Skeletal muscle tissue (tissue), 4 donors: ENCODE results near the gene C1orf185. TPM values are rescaled to one million over a fixed set of nuclear protein-coding genes. Genes with fewer than 3 reads are reported as not detected.

ENCODE experiments used
- H3K27ac ChIP-seq: one replicate; pipeline ENCODE4 v1.7.0; 2013; ENCODE audit warnings: mild to moderate bottlenecking, low read depth, low read length, inconsistent platforms
- H3K27me3 ChIP-seq, 3 donors: one replicate each; pipeline ENCODE4 v1.7.0; 2013; ENCODE audit warnings: low read length in 3 of 3; ENCODE audit not compliant: control insufficient read depth in 3 of 3, insufficient read depth in 3 of 3
- H3K36me3 ChIP-seq, 3 donors: one replicate each; pipeline ENCODE4 v1.7.0; 2013; ENCODE audit warnings: low read length in 3 of 3; ENCODE audit not compliant: control insufficient read depth in 3 of 3, insufficient read depth in 3 of 3
- H3K4me1 ChIP-seq, 3 donors: one replicate each; pipeline ENCODE4 v1.7.0; 2013; ENCODE audit warnings: low read length in 3 of 3, mild to moderate bottlenecking in 3 of 3; ENCODE audit not compliant: control insufficient read depth in 3 of 3, insufficient read depth in 3 of 3
- H3K4me3 ChIP-seq, 3 donors: one replicate each; pipeline ENCODE4 v1.7.0; 2013; ENCODE audit warnings: low read length in 3 of 3
- H3K9ac ChIP-seq, 3 donors: one replicate each; pipeline ENCODE4 v1.7.0; 2013; ENCODE audit warnings: low read length in 3 of 3, mild to moderate bottlenecking in 3 of 3, moderate library complexity in 2 of 3, low read depth in 1 of 3
- H3K9me3 ChIP-seq, 3 donors: one replicate each; pipeline ENCODE4 v1.7.0; 2013; ENCODE audit warnings: low read length in 3 of 3; ENCODE audit not compliant: control insufficient read depth in 3 of 3
- total RNA-seq: library from RNA; depleted of rRNA; stranded (reverse); fragments of >200 nt; gene quantifications from one replicate; pipeline ENCODE4 v1.2.3, GENCODE V29; 2014
- donor health status: Osteomylitis.

The C1orf185 gene
- not detected for total RNA-seq

GRCh38 chr1:51101976-51102375 lies at the start of gene C1orf185:
Gene C1orf185, plus strand, starts transcription at chr1:51102228. Its CDS starts 6 bp downstream, at chr1:51102234.
- Histone ChIP-seq H3K9ac (no peak within 1 kb of the TSS), H3K4me3 (no peak within 1 kb of the TSS), H3K27ac (no peak within 1 kb of the TSS), H3K9me3 (no peaks in the 10 kb centered on the region), H3K36me3 (no peaks in the 10 kb centered on the region), H3K27me3 (no peaks in the 10 kb centered on the region), H3K4me1 (no peaks in the 10 kb centered on the region)

GRCh38 chr1:51058858-51059257 lies 43.2 kb upstream of the C1orf185 start:
- Histone ChIP-seq H3K9me3 (peaks cover 0 to 3% (median 3%) of the 10 kb centered on the region in 3 donors), H3K36me3 (no peaks in the 10 kb centered on the region), H3K4me1 (no peaks in the 10 kb centered on the region), H3K9ac (no peak overlapping the region), H3K27ac (no peak overlapping the region), H3K4me3 (no peak overlapping the region), H3K27me3 (no peaks in the 10 kb centered on the region)

GRCh38 chr1:51061231-51061918 lies 40.7 kb upstream of the C1orf185 start:
- H3K4me3 ChIP-seq = no peak overlapping the region
- no peak overlapping the region for H3K9ac ChIP-seq
- H3K4me1 ChIP-seq = no peaks in the 10 kb centered on the region
- no peak overlapping the region for H3K27ac ChIP-seq
- peaks cover 0 to 3% (median 3%) of the 10 kb centered on the region in 3 donors for H3K9me3 ChIP-seq
- H3K27me3 ChIP-seq = no peaks in the 10 kb centered on the region
- H3K36me3 ChIP-seq = no peaks in the 10 kb centered on the region

GRCh38 chr1:51063121-51063520 lies 38.9 kb upstream of the C1orf185 start:
- Histone ChIP-seq H3K4me1 (no peaks in the 10 kb centered on the region), H3K4me3 (no peak overlapping the region), H3K9ac (no peak overlapping the region), H3K9me3 (peaks cover 0 to 3% (median 0%) of the 10 kb centered on the region in 3 donors), H3K27me3 (no peaks in the 10 kb centered on the region), H3K27ac (no peak overlapping the region), H3K36me3 (no peaks in the 10 kb centered on the region)

GRCh38 chr1:51070011-51070410 lies 32.0 kb upstream of the C1orf185 start:
- H3K4me1 ChIP-seq = no peaks in the 10 kb centered on the region
- no peak overlapping the region for H3K9ac ChIP-seq
- no peaks in the 10 kb centered on the region for H3K9me3 ChIP-seq
- H3K4me3 ChIP-seq = no peak overlapping the region
- H3K27ac ChIP-seq = no peak overlapping the region
- no peaks in the 10 kb centered on the region for H3K36me3 ChIP-seq
- no peaks in the 10 kb centered on the region for H3K27me3 ChIP-seq

- Histone ChIP-seq H3K9ac (no peak overlapping the region), H3K27ac (no peak overlapping the region), H3K36me3 (no peaks in the 10 kb centered on the region), H3K27me3 (no peaks in the 10 kb centered on the region), H3K4me3 (no peak overlapping the region), H3K9me3 (no peaks in the 10 kb centered on the region), H3K4me1 (no peaks in the 10 kb centered on the region)
Measured at GRCh38 chr1:51070640-51071039, 31.4 kb upstream of the C1orf185 start.

- H3K36me3 ChIP-seq = no peaks in the 10 kb centered on the region
- no peaks in the 10 kb centered on the region for H3K9me3 ChIP-seq
- H3K27ac ChIP-seq = no peak overlapping the region
- no peaks in the 10 kb centered on the region for H3K27me3 ChIP-seq
- no peak overlapping the region for H3K4me3 ChIP-seq
- H3K9ac ChIP-seq = no peak overlapping the region
- H3K4me1 ChIP-seq = no peaks in the 10 kb centered on the region
Measured at GRCh38 chr1:51071291-51072042, 30.6 kb upstream of the C1orf185 start.

GRCh38 chr1:51072043-51072439 lies 30.0 kb upstream of the C1orf185 start:
- Histone ChIP-seq H3K27me3 (no peaks in the 10 kb centered on the region), H3K9ac (no peak overlapping the region), H3K4me1 (no peaks in the 10 kb centered on the region), H3K4me3 (no peak overlapping the region), H3K27ac (no peak overlapping the region), H3K36me3 (no peaks in the 10 kb centered on the region), H3K9me3 (no peaks in the 10 kb centered on the region)

- Histone ChIP-seq H3K36me3 (no peaks in the 10 kb centered on the region), H3K4me1 (no peaks in the 10 kb centered on the region), H3K27ac (no peak overlapping the region), H3K9me3 (no peaks in the 10 kb centered on the region), H3K4me3 (no peak overlapping the region), H3K9ac (no peak overlapping the region), H3K27me3 (no peaks in the 10 kb centered on the region)
Measured at GRCh38 chr1:51072651-51073050, 29.4 kb upstream of the C1orf185 start.

GRCh38 chr1:51073456-51073855 lies 28.6 kb upstream of the C1orf185 start:
- H3K36me3 ChIP-seq = no peaks in the 10 kb centered on the region
- no peak overlapping the region for H3K4me3 ChIP-seq
- H3K4me1 ChIP-seq = no peaks in the 10 kb centered on the region
- no peaks in the 10 kb centered on the region for H3K27me3 ChIP-seq
- no peak overlapping the region for H3K27ac ChIP-seq
- H3K9ac ChIP-seq = no peak overlapping the region
- no peaks in the 10 kb centered on the region for H3K9me3 ChIP-seq
